Stomach smooth muscle (tissue), 2 donors: ENCODE results near the gene TMEM191C.
"Not testable (repeated sequence)": the region's sequence is repeated elsewhere in the genome, so short reads cannot be mapped to it uniquely, and the experiment has no call there.

ENCODE experiments used
- H3K27ac ChIP-seq: one replicate; pipeline ENCODE4 v1.7.0; 2013; ENCODE audit warnings: mild to moderate bottlenecking, low read length, inconsistent platforms
- H3K27me3 ChIP-seq, 2 donors: one replicate each; pipeline ENCODE4 v1.7.0; 2013; ENCODE audit warnings: low read length in 2 of 2; ENCODE audit not compliant: insufficient read depth in 2 of 2, control insufficient read depth in 1 of 2
- H3K36me3 ChIP-seq, 2 donors: one replicate each; pipeline ENCODE4 v1.7.0; 2013; ENCODE audit warnings: low read length in 2 of 2; ENCODE audit not compliant: control insufficient read depth in 2 of 2, insufficient read depth in 2 of 2
- H3K4me1 ChIP-seq: one replicate; pipeline ENCODE4 v1.7.0; 2013; ENCODE audit warnings: low read length; ENCODE audit not compliant: control insufficient read depth, insufficient read depth
- H3K4me3 ChIP-seq, 2 donors: one replicate each; pipeline ENCODE4 v1.7.0; 2013; ENCODE audit warnings: low read length in 2 of 2
- H3K9ac ChIP-seq, 2 donors: one replicate each; pipeline ENCODE4 v1.7.0; 2013; ENCODE audit warnings: low read length in 2 of 2, mild to moderate bottlenecking in 1 of 2
- H3K9me3 ChIP-seq, 2 donors: one replicate each; pipeline ENCODE4 v1.7.0; 2013; ENCODE audit warnings: low read length in 2 of 2; ENCODE audit not compliant: control insufficient read depth in 2 of 2
- donor health status: healthy.
- donor health status: Pancreatic carcinoma.

Gene TMEM191C

DNA sequence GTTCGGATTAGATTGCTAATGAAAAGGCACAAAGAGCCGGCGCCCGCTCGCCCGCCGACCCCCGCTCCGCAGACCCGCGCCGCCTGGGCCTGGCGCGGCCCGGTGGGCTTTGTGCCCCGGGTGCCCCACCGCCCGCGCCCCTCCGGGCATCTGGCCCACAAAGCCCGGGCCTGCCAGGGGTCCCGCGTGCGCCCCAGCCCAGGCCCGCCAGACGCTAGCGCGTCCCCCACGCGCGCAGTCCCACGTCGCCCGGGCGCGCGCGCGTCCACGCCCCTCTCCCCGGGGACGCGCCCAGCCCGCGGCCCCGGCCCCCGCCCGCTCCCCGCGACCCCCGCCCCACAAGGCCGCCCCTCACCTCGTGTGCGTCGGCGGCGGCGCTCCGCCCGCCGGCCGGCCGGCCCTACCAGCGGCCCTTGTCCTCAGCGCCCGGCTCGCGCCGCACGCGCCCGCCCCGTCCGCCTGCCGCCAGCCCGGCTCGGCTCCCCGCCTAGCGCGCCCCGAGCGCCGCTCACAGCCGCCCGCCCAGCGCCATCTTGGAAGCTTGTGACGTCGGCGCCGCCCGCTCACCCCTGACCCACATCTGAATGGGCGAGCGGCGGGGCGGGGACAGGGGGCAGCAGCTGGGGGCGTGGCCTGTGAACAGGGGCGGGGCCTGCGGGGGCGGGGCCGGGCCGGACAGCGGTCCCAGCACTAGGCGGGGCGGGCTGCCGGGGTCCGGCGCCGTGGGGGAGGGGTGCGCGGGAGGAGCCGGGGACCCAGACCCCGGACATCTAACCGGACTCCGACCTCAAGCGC lies 50.0 kb downstream of the TMEM191C start:
- H3K4me3 ChIP-seq, result not testable (repeated sequence)

More for the DNA sequence above, 50.0 kb downstream of the TMEM191C start:
- H3K9me3 ChIP-seq, H3K27me3 ChIP-seq, H3K27ac ChIP-seq, H3K36me3 ChIP-seq, H3K9ac ChIP-seq, H3K4me1 ChIP-seq: not testable (repeated sequence)
